Fibroblast of the aortic adventitia (primary cell): ENCODE data around the gene FAM181B. TPM values are rescaled to one million over a fixed set of nuclear protein-coding genes. Genes with fewer than 3 reads are reported as not detected.

ENCODE experiments used
- DNase-seq: peaks from one replicate; pipeline ENCODE4 v3.0.0-alpha.2; 2010; ENCODE audit warnings: low read depth
- H3K4me3 ChIP-seq: 2 replicates; pipeline ENCODE4 v1.5.1; 2011; ENCODE audit warnings: low read depth, mild to moderate bottlenecking, control low read depth, low read length, moderate library complexity
- total RNA-seq: library from RNA; depleted of rRNA; stranded (reverse); fragments of >200 nt; gene quantifications from 2 replicates; pipeline ENCODE4 v1.2.3, GENCODE V29; 2012; ENCODE audit warnings: low replicate concordance
- TF ChIP-seq, protein P1 (sequence below): IDR thresholded peaks from 2 replicates; pipeline ENCODE4 v1.5.1; 2011; ENCODE audit warnings: mild to moderate bottlenecking, low read length, control low read depth, inconsistent platforms; ENCODE audit not compliant: insufficient read depth

FAM181B gene
- total RNA-seq, 1 donor, result not detected

DNA sequence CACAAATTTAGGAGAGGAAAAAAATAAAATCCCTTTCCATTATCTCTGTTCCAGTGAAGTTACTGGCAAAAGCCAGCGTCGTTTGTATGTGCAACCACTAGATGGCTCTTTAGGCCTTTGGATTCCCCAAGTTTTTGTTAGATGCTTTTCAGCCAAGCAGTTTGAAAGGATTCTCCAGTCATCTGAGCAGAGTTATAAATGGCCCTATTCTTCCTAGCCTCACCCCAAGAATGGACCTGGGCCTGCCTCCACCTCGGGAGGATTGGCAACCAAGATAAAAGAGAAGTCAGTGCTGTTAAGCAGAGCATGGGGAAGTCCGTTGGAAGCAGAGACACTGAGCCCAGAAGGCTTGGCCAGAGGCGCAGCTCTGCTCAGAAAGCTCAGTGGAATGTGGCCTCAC lies 15.4 kb downstream of the FAM181B start:
- DNase-seq, result peak; percentile 66
- TF ChIP-seq, protein P1, sequence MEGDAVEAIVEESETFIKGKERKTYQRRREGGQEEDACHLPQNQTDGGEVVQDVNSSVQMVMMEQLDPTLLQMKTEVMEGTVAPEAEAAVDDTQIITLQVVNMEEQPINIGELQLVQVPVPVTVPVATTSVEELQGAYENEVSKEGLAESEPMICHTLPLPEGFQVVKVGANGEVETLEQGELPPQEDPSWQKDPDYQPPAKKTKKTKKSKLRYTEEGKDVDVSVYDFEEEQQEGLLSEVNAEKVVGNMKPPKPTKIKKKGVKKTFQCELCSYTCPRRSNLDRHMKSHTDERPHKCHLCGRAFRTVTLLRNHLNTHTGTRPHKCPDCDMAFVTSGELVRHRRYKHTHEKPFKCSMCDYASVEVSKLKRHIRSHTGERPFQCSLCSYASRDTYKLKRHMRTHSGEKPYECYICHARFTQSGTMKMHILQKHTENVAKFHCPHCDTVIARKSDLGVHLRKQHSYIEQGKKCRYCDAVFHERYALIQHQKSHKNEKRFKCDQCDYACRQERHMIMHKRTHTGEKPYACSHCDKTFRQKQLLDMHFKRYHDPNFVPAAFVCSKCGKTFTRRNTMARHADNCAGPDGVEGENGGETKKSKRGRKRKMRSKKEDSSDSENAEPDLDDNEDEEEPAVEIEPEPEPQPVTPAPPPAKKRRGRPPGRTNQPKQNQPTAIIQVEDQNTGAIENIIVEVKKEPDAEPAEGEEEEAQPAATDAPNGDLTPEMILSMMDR, result peak; percentile 77
- no peak overlapping the region for H3K4me3 ChIP-seq

DNA sequence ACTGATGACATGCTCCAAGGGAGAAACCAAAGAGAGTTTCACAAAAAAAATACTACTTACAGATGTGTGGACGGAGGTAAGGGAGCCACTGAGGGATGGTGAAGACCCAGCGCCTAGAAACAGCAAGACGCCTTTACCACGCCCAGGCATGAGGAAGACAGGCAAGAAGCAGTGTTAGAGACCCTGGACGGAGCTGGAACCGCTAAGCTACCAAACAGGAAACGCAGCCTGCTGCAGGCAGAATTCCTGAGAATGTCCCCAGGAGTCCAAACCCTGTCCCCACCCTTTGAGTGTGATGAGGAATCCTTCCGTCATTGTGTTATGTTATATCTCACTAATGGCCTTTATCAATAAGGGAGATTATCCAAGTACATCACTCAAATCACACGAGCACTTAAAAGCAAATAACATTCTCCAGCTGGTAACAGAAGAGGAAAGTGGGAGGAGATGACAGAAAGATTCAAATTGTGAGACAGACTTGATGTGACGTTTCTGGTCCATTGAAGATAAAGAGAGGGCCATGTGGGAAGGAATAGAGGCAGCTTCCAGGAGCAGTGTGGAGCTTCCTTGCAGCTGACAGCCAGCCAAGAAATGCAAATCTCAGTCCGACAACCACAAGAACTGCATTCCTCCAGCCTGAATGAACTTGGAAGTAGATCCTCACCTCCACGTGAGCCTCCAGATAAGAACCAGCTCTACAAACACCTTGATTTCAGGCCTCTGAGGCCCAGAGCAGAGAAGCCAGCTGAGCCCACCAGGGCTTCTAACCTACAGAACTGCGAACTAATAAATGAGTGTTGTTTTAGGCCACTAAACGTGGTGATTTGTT lies 19.1 kb downstream of the FAM181B start:
- no peak overlapping the region for H3K4me3 ChIP-seq
- TF ChIP-seq, protein P1, result no peak
- DNase-seq, result no peak

DNA sequence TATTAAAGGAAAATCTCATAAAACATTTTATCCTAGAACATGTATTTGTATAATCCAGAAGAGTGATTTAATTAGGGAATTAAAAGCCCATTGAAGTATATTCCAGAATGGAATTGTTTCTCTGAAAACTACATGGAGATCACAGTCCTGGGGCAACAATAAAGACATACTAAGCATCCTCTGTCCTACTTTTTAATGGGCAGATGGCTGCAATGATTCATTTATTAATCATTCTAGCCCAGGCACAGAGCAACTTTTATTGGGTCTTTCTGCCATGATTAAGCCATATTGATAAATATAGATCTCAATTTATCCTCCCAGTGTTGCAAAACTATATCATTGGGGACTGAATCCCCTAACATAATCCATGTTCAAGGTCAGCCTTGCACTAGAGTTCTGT lies 22.0 kb downstream of the FAM181B start:
- no peak for DNase-seq
- H3K4me3 ChIP-seq, result no peak overlapping the region
- TF ChIP-seq, protein P1, result no peak

DNA sequence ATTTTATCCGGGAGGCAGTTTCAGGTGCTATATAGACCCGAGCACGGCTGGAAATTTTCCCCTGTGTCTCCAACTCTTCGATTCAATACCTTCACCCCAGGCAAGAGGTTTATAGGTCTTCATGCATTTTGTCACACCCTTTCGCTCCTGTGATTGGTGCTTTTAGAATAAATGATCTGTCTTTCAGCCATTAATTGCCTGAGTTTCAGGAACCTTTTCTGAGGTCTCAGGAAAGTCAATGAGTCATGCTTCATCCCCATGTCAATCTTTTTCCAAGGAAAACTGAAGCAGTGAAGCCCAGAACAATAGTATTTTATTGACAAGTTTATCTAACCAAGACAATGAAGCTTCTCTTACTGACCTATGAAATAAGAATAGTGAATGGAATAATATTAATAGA lies 29.9 kb downstream of the FAM181B start:
- H3K4me3 ChIP-seq, result no peak overlapping the region
- DNase-seq, result no peak
- TF ChIP-seq, protein P1, result no peak

DNA sequence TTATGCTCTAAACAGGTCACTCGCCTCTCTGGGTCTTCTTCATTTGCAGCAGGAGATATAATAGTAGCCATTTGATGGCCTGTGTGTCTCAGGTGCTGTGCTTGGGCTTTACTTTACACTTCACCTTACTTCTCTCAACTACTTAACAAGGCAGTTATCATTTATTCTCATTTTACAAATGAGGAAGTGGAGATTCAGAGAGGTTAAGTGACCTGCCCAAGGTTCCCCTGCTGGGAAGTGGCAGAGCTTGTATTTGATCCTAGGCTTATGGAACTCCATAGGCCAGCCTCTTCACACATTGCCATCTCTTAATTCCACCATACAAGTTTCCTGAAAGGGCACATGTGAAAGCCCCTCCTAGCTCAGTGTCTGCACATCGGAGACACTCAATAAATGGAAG lies 30.4 kb downstream of the FAM181B start:
- TF ChIP-seq, protein P1, result no peak
- no peak for DNase-seq
- no peak overlapping the region for H3K4me3 ChIP-seq

DNA sequence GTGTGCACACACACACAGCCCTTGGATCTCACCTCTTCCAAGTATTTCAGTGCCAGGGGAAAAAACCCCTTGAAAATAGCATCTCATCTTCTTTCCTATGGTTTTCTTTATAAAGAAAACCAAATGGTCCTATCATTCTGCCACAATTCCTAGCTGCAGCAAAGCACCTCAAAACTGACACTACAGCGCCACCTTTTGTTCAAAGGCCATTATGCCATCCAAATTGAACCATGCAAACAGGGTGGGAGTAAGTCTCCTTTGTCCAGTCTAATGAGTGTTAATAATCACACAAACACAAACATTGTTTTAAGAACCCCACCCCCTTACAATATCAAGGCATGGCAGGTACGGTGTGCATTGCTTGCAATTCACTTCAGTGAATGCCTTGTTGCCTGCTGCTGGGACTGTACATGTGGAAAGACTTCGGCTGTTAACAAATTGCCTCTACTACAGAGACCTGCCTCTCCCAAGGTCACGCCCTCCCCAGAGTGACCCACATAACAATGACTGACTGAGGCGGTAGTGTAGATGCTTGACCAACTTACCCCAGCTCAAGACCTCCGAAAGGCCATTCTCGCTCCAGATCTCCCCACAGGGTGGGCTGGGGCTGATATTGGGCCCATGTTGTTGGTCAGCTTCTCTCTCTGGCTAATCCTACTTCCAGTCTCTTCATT lies 31.7 kb downstream of the FAM181B start:
- peak; percentile 45 for DNase-seq
- TF ChIP-seq, protein P1, result peak; percentile 67
- no peak overlapping the region for H3K4me3 ChIP-seq
